Activated CD8-positive, alpha-beta memory T cell treated with anti-CD3 and anti-CD28 coated beads for 24 hours (primary cell): Measurements from ENCODE around the gene NSF.
"Not testable (repeated sequence)": the region's sequence is repeated elsewhere in the genome, so short reads cannot be mapped to it uniquely, and the experiment has no call there.

Source experiments
- DNase-seq: peaks from one replicate; pipeline ENCODE4 v3.0.0-alpha.2; 2020

NSF gene

DNA sequence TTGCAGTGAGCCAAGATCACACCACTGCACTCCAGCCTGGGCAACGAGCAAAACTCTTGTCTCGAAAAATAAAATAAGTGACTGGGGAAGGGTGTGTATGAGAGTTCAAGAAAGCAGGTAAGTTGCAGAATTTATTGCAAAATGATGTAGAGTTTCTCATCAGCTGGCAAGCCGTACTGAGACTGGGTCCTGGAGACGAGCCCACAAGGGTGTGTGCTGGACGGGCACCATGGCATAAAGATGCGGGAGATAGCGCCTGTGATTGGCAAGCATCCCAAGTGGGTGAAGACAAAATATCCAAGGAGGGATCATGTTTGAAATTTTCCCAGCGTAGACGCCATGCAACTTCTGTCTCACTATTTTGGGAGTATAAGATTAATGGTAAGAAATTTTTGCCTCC lies 168.7 kb downstream of the NSF start:
- no peak for DNase-seq

- no peak for DNase-seq
Observed at GRCh38 chr17:46763416-46763815, 172.9 kb downstream of the NSF start.

GRCh38 chr17:46764000-46764708 lies 173.7 kb downstream of the NSF start:
- no peak for DNase-seq

DNA sequence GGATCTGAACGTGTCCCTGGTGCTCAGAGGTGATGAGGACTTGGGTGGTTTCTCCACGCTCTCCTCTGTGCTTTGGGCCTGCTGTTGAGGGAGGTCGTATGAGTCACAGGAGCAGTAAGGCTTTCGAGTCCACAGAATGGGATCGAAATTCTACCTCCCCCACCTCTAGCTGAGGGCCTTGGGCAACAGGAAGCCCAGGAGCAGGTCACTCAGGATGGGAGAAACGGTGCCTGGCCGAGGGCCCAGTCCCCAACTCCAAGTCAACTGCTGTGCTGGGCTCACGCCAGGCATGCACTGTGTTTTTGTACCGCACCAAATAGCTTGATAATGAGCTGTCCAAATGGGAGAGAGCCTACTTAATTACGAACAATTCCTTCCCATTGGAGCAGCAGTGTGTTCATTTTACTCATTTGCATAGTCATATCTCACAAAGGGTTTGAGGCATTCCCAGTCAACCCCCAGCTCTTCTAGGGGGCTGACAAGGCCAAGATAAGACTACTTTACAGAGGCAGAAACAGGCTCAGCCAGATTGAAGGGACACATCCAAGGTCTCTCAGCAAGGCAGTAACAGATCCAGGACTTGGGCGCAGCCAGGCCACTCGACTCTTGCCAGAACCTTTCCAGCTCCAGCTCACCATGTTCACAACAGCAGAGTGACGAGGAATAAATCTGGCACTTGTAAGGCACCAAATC lies 174.4 kb downstream of the NSF start:
- DNase-seq, result no peak

- no peak for DNase-seq
Observed at GRCh38 chr17:46765453-46765852, 175.0 kb downstream of the NSF start.

GRCh38 chr17:46766493-46767491 lies 176.3 kb downstream of the NSF start:
- DNase-seq, result peak; percentile 33

DNA sequence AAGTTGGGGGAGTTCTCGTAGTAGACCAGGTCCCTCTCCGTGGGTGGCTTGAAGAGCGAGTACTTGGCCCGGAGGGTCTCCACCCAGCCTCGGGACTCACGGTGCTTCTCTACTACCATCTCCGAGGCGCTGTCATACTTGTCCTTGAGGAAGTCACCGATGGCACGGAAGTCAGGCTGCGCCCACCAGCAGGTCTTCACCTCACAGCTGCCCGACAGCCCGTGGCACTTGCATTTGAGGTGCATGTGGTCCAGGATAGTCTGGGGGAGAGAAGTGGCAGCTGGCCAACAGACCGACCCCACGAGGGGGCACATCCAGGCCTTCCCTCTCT lies 178.0 kb downstream of the NSF start:
- DNase-seq, result no peak

GRCh38 chr17:46768896-46769295 lies 178.4 kb downstream of the NSF start:
- not testable (repeated sequence) for DNase-seq

- DNase-seq, result peak; percentile 56
Observed at GRCh38 chr17:46769531-46770438, 179.3 kb downstream of the NSF start.

- no peak for DNase-seq
Observed at GRCh38 chr17:46770439-46770817, 180.0 kb downstream of the NSF start.

DNA sequence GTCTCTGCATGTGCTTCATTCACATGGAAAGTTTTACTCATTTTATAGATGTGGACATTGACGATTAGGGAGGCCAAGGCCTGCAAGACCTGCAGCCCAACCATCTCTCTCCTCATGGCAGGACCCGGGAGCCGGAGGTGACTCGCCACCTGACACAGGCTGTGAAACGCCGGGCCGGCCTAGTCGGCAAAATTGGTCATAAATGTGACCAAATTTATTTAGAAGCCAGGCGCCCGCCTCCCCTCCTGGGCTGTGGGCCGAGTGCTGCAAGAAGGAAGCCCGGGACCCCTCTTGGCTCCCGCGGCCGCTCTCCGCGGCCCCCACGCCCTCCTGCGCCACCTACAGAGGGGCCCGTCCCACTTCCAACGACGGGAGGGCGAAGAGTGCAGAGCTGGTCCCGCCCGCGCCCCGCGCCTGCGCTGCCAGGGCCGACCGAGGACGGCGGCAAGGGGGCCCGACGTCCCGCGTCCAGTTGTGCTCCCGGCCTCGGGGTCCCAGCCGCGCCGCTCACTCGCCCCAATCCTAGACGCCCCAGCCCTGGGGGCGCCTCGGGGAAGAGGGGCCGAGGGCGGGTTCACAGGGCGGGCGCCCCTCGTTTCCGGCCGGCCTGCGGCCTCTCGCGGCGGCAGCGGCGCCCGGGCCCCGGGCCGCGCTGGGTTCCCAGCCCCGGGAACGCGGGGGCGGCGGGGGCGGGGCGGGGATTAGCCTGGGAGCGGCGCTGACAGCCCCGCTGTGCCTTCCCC lies 180.5 kb downstream of the NSF start:
- peak; percentile 76 for DNase-seq

GRCh38 chr17:46771561-46772474 lies 181.3 kb downstream of the NSF start:
- peak; percentile 63 for DNase-seq

GRCh38 chr17:46772475-46773220 lies 182.2 kb downstream of the NSF start:
- DNase-seq, result no peak

DNA sequence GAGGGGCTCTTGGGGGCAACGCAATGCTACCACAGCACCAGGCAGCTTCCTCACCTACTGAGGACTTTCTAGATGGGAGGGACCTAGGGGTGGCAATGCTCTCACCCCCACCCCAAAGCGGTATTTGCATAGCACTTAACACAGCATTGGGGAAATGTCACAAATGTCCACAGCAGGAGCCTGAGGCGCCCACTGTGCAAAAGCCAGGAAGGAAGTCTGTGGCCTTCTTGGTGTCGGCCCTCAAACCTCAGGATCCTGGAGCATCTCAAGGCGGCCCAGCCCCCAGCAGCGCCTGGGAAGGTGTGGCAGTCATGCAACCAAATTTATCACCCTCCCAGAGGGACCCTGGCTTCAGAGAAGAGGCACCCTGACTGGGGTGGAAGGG lies 182.7 kb downstream of the NSF start:
- DNase-seq, result no peak

- no peak for DNase-seq
Observed at GRCh38 chr17:46773676-46774075, 183.2 kb downstream of the NSF start.

DNA sequence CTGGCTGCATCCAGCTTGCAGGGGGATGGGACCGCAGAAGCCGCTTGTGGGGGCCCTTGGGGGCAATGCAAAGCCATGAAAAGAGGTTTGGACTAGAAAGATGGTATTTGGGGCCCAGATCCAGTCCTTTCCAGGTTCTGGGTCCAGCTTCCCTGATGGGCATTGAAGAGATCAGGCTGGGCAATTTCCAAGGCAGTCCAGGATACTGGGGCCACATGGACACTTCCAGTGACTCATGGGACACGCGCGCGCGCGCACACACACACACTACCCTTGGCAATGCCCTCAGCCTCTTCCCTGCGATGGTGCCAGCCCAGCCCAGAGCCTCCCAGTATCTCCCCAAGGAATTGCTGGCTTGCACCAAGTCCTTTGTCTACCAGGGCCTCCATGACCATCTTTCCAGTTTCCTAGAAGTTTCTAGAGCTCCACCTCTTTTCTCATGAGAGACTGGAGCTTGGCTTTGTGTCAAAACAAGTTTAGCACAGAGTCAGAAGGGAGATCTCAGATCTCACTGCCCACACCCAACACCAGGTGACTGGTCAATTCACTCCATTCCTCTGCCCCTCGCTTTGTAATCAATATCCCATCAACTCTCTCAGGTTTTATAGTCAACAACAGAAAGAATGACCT lies 183.8 kb downstream of the NSF start:
- no peak for DNase-seq

GRCh38 chr17:46776298-46777005 lies 186.0 kb downstream of the NSF start:
- DNase-seq, result no peak
